Ureter (tissue), 1 donor: ENCODE results near the gene NUB1. TPM values are rescaled to one million over a fixed set of nuclear protein-coding genes. Genes with fewer than 3 reads are reported as not detected.
A peak's percentile ranks its signal among the peaks of the same experiment; 100 is the strongest.

Experiments
- DNase-seq: peaks from one replicate; pipeline ENCODE4 v3.0.0-alpha.2; 2020; ENCODE audit warnings: low spot score
- total RNA-seq: library from RNA; stranded (reverse); gene quantifications from one replicate; pipeline ENCODE4 v1.2.4, GENCODE V29; 2023
- donor health status: DM: yes; HTN: yes; CAD: no.

NUB1 gene
- total RNA-seq, 1 donor from 2014 or later = 56.4 TPM

DNA sequence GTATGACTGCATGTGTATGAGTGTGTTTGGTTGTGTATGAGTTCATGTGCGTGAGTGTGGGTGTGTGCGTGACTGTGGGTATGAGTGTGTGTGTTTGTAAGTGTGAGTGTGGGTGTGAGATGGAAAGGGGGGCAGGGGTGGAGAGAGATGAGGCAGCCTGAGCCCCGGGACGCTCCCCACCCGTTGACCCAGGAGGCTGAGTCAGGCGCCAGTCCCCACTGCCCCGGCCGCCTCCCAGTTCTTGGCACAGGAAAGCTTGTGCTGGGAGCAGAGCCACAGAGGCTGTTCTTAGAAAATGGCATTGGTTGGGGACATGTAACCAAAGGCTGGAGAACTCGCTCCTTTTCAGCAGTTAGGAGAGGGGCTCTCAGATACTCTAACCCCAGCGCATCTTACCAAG is 27.8 kb upstream of the NUB1 start:
- DNase-seq = no peak

- no peak for DNase-seq
Observed at GRCh38 chr7:151314401-151314800, 27.2 kb upstream of the NUB1 start.

GRCh38 chr7:151315038-151315655 is 26.5 kb upstream of the NUB1 start:
- peak; percentile 86 for DNase-seq

DNA sequence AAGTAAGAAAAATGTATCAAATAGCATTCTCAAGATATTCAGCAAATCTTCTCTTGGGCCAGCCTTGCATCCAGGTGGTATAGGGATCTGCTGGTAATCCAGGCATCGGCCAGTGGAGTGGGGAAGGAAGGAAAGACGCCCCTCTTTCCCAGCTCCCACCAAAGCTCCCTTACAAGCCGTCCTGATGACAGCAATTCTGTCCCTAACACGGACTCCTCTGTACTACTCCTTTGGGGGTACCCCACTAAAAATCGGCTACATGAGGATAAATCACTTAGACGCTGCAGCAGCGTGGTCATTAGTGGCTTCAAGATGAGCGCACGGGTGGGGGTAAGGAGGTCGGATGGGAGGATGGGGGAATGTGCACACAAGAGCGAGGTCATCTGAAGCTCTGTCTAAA is 24.7 kb upstream of the NUB1 start:
- DNase-seq = no peak

DNA sequence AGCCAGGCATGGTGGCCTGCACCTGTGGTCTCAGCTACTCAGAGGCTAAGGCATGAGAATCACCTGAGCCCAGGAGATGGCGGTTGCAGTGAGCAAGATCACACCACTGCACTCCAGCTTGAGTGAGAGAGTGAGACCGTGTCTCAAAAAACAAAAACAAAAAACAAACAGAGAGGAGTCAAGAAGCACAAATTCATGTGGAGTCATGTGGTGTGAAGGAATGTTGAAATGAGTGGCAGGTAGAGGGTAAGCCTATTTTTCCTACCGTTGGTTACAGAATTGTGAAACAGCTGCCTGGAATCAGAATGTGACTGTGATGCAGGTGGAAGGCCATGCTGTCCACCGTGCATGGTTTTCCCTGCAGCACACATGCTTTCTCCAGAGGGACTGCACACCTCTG is 23.7 kb upstream of the NUB1 start:
- DNase-seq = no peak

- DNase-seq = no peak
Observed at GRCh38 chr7:151319189-151319588, 22.4 kb upstream of the NUB1 start.

- no peak for DNase-seq
Observed at GRCh38 chr7:151320263-151320845, 21.3 kb upstream of the NUB1 start.

DNA sequence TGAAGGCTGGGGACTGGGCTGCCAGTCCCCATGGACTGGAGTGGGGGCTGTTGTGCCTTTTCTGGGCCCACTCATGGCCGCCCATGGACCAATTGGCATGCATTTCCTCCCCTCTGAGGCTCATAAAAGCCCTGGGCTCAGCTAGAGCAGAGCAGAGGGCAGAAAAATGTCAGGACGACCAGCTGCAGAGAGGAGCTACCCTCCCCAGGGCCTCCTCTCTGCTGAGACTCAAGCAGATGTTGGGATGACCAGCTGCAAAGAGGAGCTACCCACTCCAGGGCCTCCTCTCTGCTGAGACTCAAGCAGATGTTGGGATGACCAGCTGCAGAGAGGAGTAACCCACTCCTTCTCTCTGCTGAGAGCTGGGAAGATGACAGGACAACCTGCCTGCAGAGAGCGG is 20.3 kb upstream of the NUB1 start:
- no peak for DNase-seq

DNA sequence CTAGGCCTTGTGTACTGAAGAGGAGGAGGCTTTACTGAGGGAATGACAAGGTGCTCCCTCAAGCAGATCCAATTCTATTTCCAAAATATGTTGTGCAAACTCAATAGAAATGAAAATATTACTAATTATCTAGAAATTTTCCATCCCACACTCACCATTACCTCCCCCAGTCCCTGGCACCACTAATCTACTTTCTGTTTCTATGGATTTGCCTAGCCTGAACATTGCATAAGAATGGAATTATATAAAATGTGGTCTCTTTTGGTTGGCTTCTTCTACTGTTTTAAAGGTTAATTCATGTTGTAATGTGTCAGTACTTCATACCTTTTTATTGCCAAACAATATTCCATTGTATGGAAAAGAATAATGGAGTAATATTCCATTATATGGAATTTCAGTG is 18.7 kb upstream of the NUB1 start:
- no peak for DNase-seq

DNA sequence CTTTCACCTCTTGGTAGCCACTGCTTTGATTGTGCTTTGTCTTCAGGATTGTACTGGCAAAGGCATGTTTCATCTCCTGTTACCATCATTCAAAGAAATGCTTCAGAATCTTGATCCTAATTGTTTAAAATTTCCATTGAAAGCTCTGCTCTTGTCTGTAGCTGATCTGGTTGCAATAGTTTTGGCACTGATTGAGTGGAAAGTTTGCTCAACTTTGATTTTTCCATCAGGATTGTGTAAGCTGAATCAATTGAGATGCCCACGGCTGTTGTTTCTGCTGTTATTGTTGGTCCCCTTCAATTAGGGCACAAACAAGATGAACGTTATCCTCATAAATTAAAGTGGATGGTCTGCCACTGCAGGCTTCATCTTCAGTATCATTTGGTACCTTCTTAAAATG is 14.6 kb upstream of the NUB1 start:
- no peak for DNase-seq

DNA sequence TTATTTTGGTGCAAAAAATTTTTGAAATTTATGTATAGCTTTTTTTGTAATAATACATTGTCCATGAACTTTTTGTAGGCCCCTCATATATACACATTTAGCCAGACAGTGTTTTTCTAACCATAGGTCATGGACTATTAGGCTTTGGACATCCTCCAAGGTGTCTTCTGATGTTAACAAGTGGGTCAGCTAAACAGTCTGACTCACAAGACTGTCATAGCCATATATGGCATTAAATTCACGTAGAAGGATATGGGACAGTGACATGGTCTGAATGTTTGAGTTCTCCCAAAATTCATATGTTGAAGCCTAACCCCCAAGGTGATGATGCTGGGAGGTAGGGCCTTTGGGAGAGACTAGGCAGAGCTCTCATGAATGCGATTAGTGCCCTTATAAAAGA is 14.0 kb upstream of the NUB1 start:
- DNase-seq = no peak

GRCh38 chr7:151330181-151330580 is 11.4 kb upstream of the NUB1 start:
- DNase-seq = no peak

- no peak for DNase-seq
Observed at GRCh38 chr7:151330661-151331060, 11.0 kb upstream of the NUB1 start.

GRCh38 chr7:151334628-151335027 is 7.0 kb upstream of the NUB1 start:
- no peak for DNase-seq

DNA sequence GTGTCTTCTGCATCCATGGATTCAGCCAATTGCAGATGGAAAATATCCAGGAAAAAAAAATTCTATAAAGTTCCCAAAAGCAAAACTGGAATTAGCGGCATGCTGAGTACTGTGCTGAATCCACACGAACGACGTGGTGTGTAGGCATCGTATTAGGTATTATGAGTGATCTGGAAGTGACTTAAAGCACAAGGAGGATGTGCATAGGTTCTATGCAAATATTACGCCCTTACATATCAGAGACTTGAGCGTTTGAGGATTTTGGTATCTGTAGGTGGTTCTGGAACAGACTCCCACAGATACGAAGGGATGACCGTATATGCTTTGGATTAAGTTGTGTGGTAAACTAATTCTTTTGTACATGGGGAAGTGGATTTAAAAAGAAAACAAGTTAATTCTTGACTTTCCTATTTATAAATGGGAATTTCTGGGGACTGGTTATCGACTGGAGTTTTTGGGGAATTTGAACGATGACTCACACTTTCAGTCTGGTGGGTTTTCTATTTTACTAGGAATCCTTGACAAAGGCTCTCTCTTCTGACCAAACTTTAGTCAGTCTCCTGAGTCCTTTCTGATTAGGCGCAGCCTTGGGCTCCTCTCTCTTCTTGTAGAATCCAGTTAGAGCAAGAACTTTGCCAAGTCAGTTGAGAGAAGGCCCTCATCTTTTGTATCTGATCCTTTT is 5.4 kb upstream of the NUB1 start:
- no peak for DNase-seq

DNA sequence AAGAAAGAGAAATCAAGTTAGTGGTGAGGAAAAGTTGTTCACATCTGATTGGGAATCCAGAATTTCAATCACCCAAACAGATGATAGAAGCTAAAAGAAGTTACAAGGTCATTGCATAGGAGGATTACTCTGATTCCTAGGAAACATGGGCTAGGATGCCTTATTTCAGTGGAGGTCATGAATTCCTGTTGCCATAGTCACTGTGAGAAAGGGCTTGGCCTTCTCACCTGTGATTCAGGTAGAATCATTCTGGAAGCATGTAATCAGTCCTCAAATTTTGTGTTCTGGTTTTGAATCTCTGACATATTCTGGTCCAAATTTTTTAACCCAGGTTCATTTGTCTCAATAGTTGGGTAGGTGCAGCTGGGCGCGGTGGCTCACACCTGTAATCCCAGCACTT is 4.3 kb upstream of the NUB1 start:
- DNase-seq = no peak

GRCh38 chr7:151338809-151339208 is 2.8 kb upstream of the NUB1 start:
- DNase-seq = no peak

GRCh38 chr7:151339651-151340382 is 1.8 kb upstream of the NUB1 start:
- DNase-seq = no peak

GRCh38 chr7:151340794-151341356 is 737 bp upstream of the NUB1 start:
- DNase-seq = no peak

GRCh38 chr7:151342102-151342646 is 562 bp downstream of the NUB1 start:
- DNase-seq = no peak

DNA sequence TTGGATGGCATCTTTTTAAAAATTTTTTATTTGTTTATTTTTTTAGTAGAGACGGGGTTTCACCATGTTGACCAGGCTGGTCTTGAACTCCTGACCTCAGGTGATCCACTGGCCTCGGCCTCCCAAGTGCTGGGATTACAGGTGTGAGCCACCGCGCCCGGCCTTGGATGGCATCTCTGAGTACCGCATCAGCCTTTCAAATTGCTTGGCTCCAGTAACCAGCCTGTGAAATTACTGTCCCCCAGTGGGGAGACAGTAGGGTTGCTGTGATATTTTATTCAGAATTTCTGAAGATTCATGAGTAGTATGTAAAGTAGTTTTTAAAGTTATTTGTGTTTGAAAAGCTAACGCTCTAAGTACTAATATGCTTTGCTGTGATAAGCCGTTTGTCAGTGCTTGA is 1.2 kb downstream of the NUB1 start:
- DNase-seq = no peak

- no peak for DNase-seq
Observed at GRCh38 chr7:151343516-151343915, 1.9 kb downstream of the NUB1 start.
